ENCODE results near the gene TESPA1.

Gene TESPA1

GRCh38 chr12:54961190-54961589, 23.4 kb downstream of the TESPA1 start:
- peaks cover 18% of the 10 kb centered on the region for H3K4me1 ChIP-seq (ENCODE audit: control insufficient read depth, low read length)
- no peak overlapping the region for H3K4me3 ChIP-seq (ENCODE audit: low read length)
- TF ChIP-seq CTCF (IDR thresholded peaks at IDR 0.05; ENCODE audit: low read depth, low read length, poor library complexity, severe bottlenecking): no peak
- no peak for TF ChIP-seq EZH2phosphoT487 (IDR thresholded peaks at IDR 0.05; ENCODE audit: borderline replicate concordance, low read length)
- no peak overlapping the region for H3K4me2 ChIP-seq (ENCODE audit: low read length)
- H3K9me2 ChIP-seq (replicated peaks; ENCODE audit: control insufficient read depth, low read length): no peaks in the 10 kb centered on the region
- H3K79me2 ChIP-seq (ENCODE audit: control insufficient read depth, low read length): no peaks in the 10 kb centered on the region
- no peaks in the 10 kb centered on the region for H3K27me3 ChIP-seq (ENCODE audit: control insufficient read depth, low read length)
- H3K27ac ChIP-seq (ENCODE audit: low read depth, low read length): no peak overlapping the region
- no peaks in the 10 kb centered on the region for H4K20me1 ChIP-seq (ENCODE audit: control insufficient read depth, insufficient read depth, low read depth, low read length)
- peaks cover 2% of the 10 kb centered on the region; the same call in 1 of the 2 replicates for H3F3A ChIP-seq (ENCODE audit: control insufficient read depth, insufficient read depth)
- peaks cover 71% of the 10 kb centered on the region for H3K36me3 ChIP-seq (ENCODE audit: control insufficient read depth, low read length)
- no peaks in the 10 kb centered on the region for H3K9me3 ChIP-seq (ENCODE audit: control insufficient read depth, insufficient read depth, low read length)

- H3K9me3 ChIP-seq (ENCODE audit: control insufficient read depth, insufficient read depth, low read length): no peaks in the 10 kb centered on the region; the same call in 1 of the 2 replicates
- no peaks in the 10 kb centered on the region for H3K27me3 ChIP-seq (ENCODE audit: control insufficient read depth, low read length)
- no peak overlapping the region for H3K27ac ChIP-seq (ENCODE audit: low read depth, low read length)
- no peaks in the 10 kb centered on the region for H4K20me1 ChIP-seq (ENCODE audit: control insufficient read depth, insufficient read depth, low read depth, low read length)
- peaks cover 35% of the 10 kb centered on the region for H3K4me1 ChIP-seq (ENCODE audit: control insufficient read depth, low read length)
- H3F3A ChIP-seq (ENCODE audit: control insufficient read depth, insufficient read depth): peaks cover 2% of the 10 kb centered on the region; the same call in 1 of the 2 replicates
- H3K79me2 ChIP-seq (ENCODE audit: control insufficient read depth, low read length): no peaks in the 10 kb centered on the region
- TF ChIP-seq CTCF (IDR thresholded peaks at IDR 0.05; ENCODE audit: low read depth, low read length, poor library complexity, severe bottlenecking) (no peak), EZH2phosphoT487 (IDR thresholded peaks at IDR 0.05; ENCODE audit: borderline replicate concordance, low read length) (no peak)
- H3K9me2 ChIP-seq (replicated peaks; ENCODE audit: control insufficient read depth, low read length): no peaks in the 10 kb centered on the region
- no peak overlapping the region for H3K4me2 ChIP-seq (ENCODE audit: low read length)
- no peak overlapping the region for H3K4me3 ChIP-seq (ENCODE audit: low read length)
- H3K36me3 ChIP-seq (ENCODE audit: control insufficient read depth, low read length): peaks cover 76% of the 10 kb centered on the region
These were observed 25.1 kb downstream of the TESPA1 start for GRCh38 chr12:54959291-54960018.

GRCh38 chr12:54958048-54958658, 26.4 kb downstream of the TESPA1 start:
- Histone ChIP-seq H3K4me2 (ENCODE audit: low read length) (no peak overlapping the region; the same call in 1 of the 2 replicates), H3K9me2 (replicated peaks; ENCODE audit: control insufficient read depth, low read length) (no peaks in the 10 kb centered on the region), H3K27me3 (ENCODE audit: control insufficient read depth, low read length) (no peaks in the 10 kb centered on the region), H3F3A (ENCODE audit: control insufficient read depth, insufficient read depth) (peaks cover 2% of the 10 kb centered on the region; the same call in 1 of the 2 replicates), H4K20me1 (ENCODE audit: control insufficient read depth, insufficient read depth, low read depth, low read length) (no peaks in the 10 kb centered on the region), H3K36me3 (ENCODE audit: control insufficient read depth, low read length) (peaks cover 78% of the 10 kb centered on the region), H3K79me2 (ENCODE audit: control insufficient read depth, low read length) (no peaks in the 10 kb centered on the region), H3K27ac (ENCODE audit: low read depth, low read length) (no peak overlapping the region), H3K4me3 (ENCODE audit: low read length) (no peak overlapping the region), H3K4me1 (ENCODE audit: control insufficient read depth, low read length) (peaks cover 38% of the 10 kb centered on the region), H3K9me3 (ENCODE audit: control insufficient read depth, insufficient read depth, low read length) (no peaks in the 10 kb centered on the region; the same call in 1 of the 2 replicates)
- TF ChIP-seq EZH2phosphoT487 (IDR thresholded peaks at IDR 0.05; ENCODE audit: borderline replicate concordance, low read length): no peak
- peak; percentile 63 for TF ChIP-seq CTCF (IDR thresholded peaks at IDR 0.05; ENCODE audit: low read depth, low read length, poor library complexity, severe bottlenecking)

Data from DOHH2 (cell line).